Skin of body (tissue), 3 donors: ENCODE results near the gene SRPRA. TPM values are rescaled to one million over a fixed set of nuclear protein-coding genes. Genes with fewer than 3 reads are reported as not detected.

Experiments
- DNase-seq: peaks from one replicate; lab custom pipeline; 2025; lab: John Stamatoyannopoulos, UW
- small RNA-seq: library from RNA; depleted of rRNA; stranded (forward); fragments of <200 nt; gene quantifications from one replicate; pipeline ENCODE3, GENCODE V24; 2014; ENCODE audit warnings: low replicate concordance
- total RNA-seq: library from RNA; depleted of rRNA; stranded (reverse); fragments of >200 nt; gene quantifications from one replicate; pipeline ENCODE4 v1.2.3, GENCODE V29; 2014

Gene SRPRA
- total RNA-seq, 1 donor from 2014 or later, result 32.4 TPM

- DNase-seq, result no peak
These were observed 36.8 kb downstream of the SRPRA start for GRCh38 chr11:126231725-126232459.

GRCh38 chr11:126229858-126230540 lies 38.7 kb downstream of the SRPRA start:
- DNase-seq, result no peak

DNA sequence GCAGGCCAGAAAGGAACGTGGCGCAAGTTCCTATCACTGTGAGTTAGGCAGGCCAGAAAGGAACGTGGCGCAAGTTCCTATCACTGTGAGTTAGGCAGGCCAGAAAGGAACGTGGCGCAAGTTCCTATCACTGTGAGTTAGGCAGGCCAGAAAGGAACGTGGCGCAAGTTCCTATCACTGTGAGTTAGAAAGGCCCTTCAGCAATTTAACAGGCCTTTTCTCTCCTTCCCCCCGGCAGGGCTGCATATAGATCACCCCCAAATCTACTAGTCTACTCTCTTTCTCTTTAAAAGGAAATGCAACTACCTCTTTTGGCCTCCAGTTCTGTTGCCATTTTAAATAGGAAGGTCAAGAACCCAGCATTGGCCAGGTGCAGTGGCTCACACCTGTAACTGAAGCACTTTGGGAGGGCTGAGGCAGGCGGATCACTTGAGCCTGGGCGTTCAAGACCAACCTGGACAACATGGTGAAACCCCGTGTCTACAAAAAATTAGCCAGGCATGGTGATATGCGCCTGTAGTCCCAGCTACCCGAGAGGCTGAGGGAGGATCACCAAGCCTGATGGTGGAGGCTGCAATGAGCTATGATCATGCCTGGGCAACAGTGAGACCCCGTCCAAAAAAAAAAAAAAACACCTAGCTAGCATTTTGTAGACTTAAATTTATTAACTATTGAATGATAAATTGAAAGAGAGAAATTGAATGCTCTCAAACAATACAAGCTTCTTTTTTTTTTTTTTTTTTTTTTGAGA lies 42.2 kb downstream of the SRPRA start:
- no peak for DNase-seq

- DNase-seq, result no peak
These were observed 43.4 kb downstream of the SRPRA start for GRCh38 chr11:126225295-126225665.

DNA sequence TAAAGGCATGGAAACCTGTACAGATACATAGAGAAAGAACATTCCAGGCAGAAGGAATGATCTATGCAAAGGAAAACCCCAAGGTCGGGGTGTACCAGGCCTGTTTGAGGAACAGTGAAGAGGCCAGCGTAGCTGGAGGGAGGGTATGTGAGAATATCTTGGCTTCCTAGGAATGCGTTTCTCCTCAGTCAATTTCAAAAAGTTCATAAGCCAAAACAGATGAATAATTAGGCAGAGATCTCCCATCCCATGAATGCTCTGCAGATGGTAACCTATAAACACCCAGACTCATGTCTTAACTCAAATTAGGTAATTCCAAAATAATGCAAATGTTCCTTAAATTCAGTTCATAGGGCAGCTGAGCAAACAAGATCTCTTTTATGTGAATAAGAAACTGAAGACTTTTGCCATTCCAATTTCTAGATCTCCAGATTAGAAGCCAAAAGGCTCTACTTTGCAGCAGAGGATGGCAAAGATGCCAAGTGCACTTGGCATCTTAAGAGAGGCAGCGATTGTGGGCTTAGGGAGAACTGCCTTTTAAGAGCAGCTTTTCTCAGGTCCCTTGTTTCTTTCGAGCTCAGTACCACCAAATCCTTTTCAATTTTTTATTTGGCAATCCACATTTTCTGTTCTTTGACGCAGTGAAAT lies 43.9 kb downstream of the SRPRA start:
- DNase-seq, result peak; percentile 31

- no peak for DNase-seq
These were observed 49.1 kb downstream of the SRPRA start for GRCh38 chr11:126219547-126219946.

- no peak for DNase-seq
These were observed 51.2 kb downstream of the SRPRA start for GRCh38 chr11:126217491-126217890.

- no peak for DNase-seq
These were observed 52.0 kb downstream of the SRPRA start for GRCh38 chr11:126216526-126217305.

DNA sequence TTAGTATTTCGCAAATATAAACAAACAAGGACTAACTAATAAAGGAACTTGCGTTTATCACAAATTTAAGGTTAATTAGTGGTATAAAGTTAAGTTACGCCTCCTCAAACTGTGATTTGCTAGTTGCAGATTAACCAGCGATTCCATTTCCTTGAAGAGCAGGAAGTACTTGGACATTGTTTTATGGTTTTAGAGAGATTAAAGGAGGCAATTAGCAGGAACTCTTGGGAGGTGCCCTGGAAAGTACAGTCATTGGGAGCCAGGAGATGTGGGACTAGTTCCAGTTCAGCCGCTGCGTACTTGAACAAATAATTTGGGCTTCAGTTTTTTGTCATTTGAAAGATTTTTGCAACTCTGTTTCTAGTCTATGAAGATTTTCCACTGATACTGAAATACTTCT lies 53.9 kb downstream of the SRPRA start:
- no peak for DNase-seq

DNA sequence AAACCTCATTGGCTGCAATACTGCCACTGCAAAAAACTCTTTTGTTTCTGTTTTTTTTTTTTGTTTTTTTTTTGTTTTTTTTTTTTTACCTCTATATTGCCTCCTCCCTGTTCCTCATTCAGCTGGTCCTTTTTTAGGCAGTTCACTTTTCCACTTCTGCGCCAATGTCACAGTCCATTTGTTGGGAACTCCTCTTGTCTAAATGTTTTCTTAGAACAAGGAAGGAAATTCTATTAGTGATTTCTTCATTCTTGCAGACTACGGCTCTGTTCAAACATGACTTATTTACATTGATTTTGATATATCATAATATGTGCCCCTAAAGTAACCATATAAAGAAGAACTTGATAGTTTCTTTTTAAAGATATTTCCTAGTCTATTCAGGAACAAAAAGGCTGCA lies 54.3 kb downstream of the SRPRA start:
- no peak for DNase-seq

Small RNA genes lying within 50 kb of the gene (small RNA-seq; reads per million reads assigned to genes)
- not detected for gene RN7SL351P
- not detected for gene RNU4-86P

Other genes with a start within 250 kb of the SRPRA start
- 71.8 TPM for gene CDON, start 206.0 kb downstream of the SRPRA start, total RNA-seq
- gene RPUSD4, start 57.2 kb downstream of the SRPRA start, total RNA-seq, result 25.0 TPM
- 13.0 TPM for gene FAM118B, start 57.1 kb downstream of the SRPRA start, total RNA-seq
- 15.3 TPM for gene FOXRED1, start 259 bp upstream of the SRPRA start, total RNA-seq
- 3.9 TPM for gene TIRAP, start 14.2 kb upstream of the SRPRA start, total RNA-seq
- 6.3 TPM for gene DCPS, start 35.2 kb upstream of the SRPRA start, total RNA-seq
- 34.3 TPM for gene ST3GAL4, start 86.8 kb upstream of the SRPRA start, total RNA-seq